ENCODE results near the gene FBN2.
"Not testable (repeated sequence)": the region's sequence is repeated elsewhere in the genome, so short reads cannot be mapped to it uniquely, and the experiment has no call there.

Gene FBN2

GRCh38 chr5:128413356-128413755, 124.7 kb downstream of the FBN2 start:
- no peak for DNase-seq

- no peak for DNase-seq
Measured at GRCh38 chr5:128412145-128412930, 125.7 kb downstream of the FBN2 start.

- DNase-seq = no peak
Measured at GRCh38 chr5:128409166-128409800, 128.8 kb downstream of the FBN2 start.

- DNase-seq = no peak
Measured at GRCh38 chr5:128408622-128409021, 129.4 kb downstream of the FBN2 start.

- no peak for DNase-seq
Measured at GRCh38 chr5:128407944-128408343, 130.1 kb downstream of the FBN2 start.

GRCh38 chr5:128406803-128407202, 131.2 kb downstream of the FBN2 start:
- no peak for DNase-seq

- no peak for DNase-seq
Measured at GRCh38 chr5:128405159-128405558, 132.9 kb downstream of the FBN2 start.

- DNase-seq = no peak
Measured at GRCh38 chr5:128403333-128403732, 134.7 kb downstream of the FBN2 start.

GRCh38 chr5:128402506-128402905, 135.5 kb downstream of the FBN2 start:
- no peak for DNase-seq

GRCh38 chr5:128400766-128401165, 137.3 kb downstream of the FBN2 start:
- DNase-seq = not testable (repeated sequence)

- DNase-seq = no peak
Measured at GRCh38 chr5:128399111-128399510, 138.9 kb downstream of the FBN2 start.

GRCh38 chr5:128397876-128398275, 140.2 kb downstream of the FBN2 start:
- no peak for DNase-seq

GRCh38 chr5:128395073-128395472, 143.0 kb downstream of the FBN2 start:
- DNase-seq = no peak

GRCh38 chr5:128384068-128384467, 154.0 kb downstream of the FBN2 start:
- DNase-seq = no peak

GRCh38 chr5:128380337-128380736, 157.7 kb downstream of the FBN2 start:
- no peak for DNase-seq

GRCh38 chr5:128378632-128379031, 159.4 kb downstream of the FBN2 start:
- DNase-seq = no peak

- no peak for DNase-seq
Measured at GRCh38 chr5:128378196-128378595, 159.8 kb downstream of the FBN2 start.

GRCh38 chr5:128376577-128376976, 161.5 kb downstream of the FBN2 start:
- no peak for DNase-seq

- DNase-seq = no peak
Measured at GRCh38 chr5:128366147-128366546, 171.9 kb downstream of the FBN2 start.

GRCh38 chr5:128362370-128362769, 175.7 kb downstream of the FBN2 start:
- DNase-seq = no peak

- no peak for DNase-seq
Measured at GRCh38 chr5:128358826-128359225, 179.2 kb downstream of the FBN2 start.

GRCh38 chr5:128357226-128357625, 180.8 kb downstream of the FBN2 start:
- DNase-seq = no peak

- no peak for DNase-seq
Measured at GRCh38 chr5:128355961-128356360, 182.1 kb downstream of the FBN2 start.

- DNase-seq = no peak
Measured at GRCh38 chr5:128353441-128354107, 184.5 kb downstream of the FBN2 start.
